Activated T-cell treated with anti-CD3 and anti-CD28 coated beads, Interleukin-2, amount 50 U/mL, for 4 hours (primary cell): ENCODE data around the gene SLC20A1. TPM values are rescaled to one million over a fixed set of nuclear protein-coding genes. Genes with fewer than 3 reads are reported as not detected.
"Not testable (repeated sequence)": the region's sequence is repeated elsewhere in the genome, so short reads cannot be mapped to it uniquely, and the experiment has no call there.

Experiments
- ATAC-seq, 2 donors: fragments of 200-7000 bp; cut with Tn5 transposase; one replicate each; pipeline ENCODE4 v1.10.0; 2021
- DNase-seq: peaks from one replicate; pipeline ENCODE4 v3.0.0-alpha.2; 2020
- H3K27me3 Mint-ChIP-seq: one replicate; pipeline ENCODE4 v1.8.0; 2021; ENCODE audit warnings: low read depth, mixed read lengths
- H3K36me3 Mint-ChIP-seq: one replicate; pipeline ENCODE4 v1.8.0; 2022; ENCODE audit warnings: mixed read lengths; ENCODE audit not compliant: insufficient read depth
- H3K4me1 Mint-ChIP-seq: one replicate; pipeline ENCODE4 v1.8.0; 2021; ENCODE audit warnings: low read depth, mixed read lengths
- H3K4me3 Mint-ChIP-seq: one replicate; pipeline ENCODE4 v1.8.0; 2021; ENCODE audit warnings: mild to moderate bottlenecking, moderate library complexity, mixed read lengths
- H3K9me3 Mint-ChIP-seq: one replicate; pipeline ENCODE4 v1.8.0; 2021; ENCODE audit warnings: mixed read lengths
- total RNA-seq, 3 donors: library from RNA; stranded (reverse); gene quantifications; one replicate each; pipeline ENCODE4 v1.2.1, GENCODE V29; 2021

The SLC20A1 gene
- total RNA-seq, 3 donors from 2014 or later: 68.2 to 79.7 (median 71.6) TPM

GRCh38 chr2:112615798-112616197, 29.9 kb upstream of the SLC20A1 start:
- H3K9me3 Mint-ChIP-seq, H3K27me3 Mint-ChIP-seq, DNase-seq, H3K4me1 Mint-ChIP-seq, H3K4me3 Mint-ChIP-seq, H3K36me3 Mint-ChIP-seq, ATAC-seq: not testable (repeated sequence)

GRCh38 chr2:112618383-112618782, 27.4 kb upstream of the SLC20A1 start:
- Mint-ChIP-seq H3K27me3 (no peaks in the 10 kb centered on the region), H3K4me1 (no peaks in the 10 kb centered on the region), H3K9me3 (no peaks in the 10 kb centered on the region), H3K36me3 (no peaks in the 10 kb centered on the region), H3K4me3 (no peak overlapping the region)
- no peak for DNase-seq
- no peak for ATAC-seq

GRCh38 chr2:112621790-112622527, 23.8 kb upstream of the SLC20A1 start:
- H3K4me1 Mint-ChIP-seq: peaks cover 29% of the 10 kb centered on the region
- ATAC-seq (no peak), DNase-seq (no peak)
- H3K27me3 Mint-ChIP-seq: no peaks in the 10 kb centered on the region
- no peak overlapping the region for H3K4me3 Mint-ChIP-seq
- no peaks in the 10 kb centered on the region for H3K36me3 Mint-ChIP-seq
- H3K9me3 Mint-ChIP-seq: no peaks in the 10 kb centered on the region

- H3K4me1 Mint-ChIP-seq: peaks cover 34% of the 10 kb centered on the region
- no peak for ATAC-seq
- H3K27me3 Mint-ChIP-seq: no peaks in the 10 kb centered on the region
- no peak overlapping the region for H3K4me3 Mint-ChIP-seq
- H3K9me3 Mint-ChIP-seq: no peaks in the 10 kb centered on the region
- DNase-seq: no peak
- no peaks in the 10 kb centered on the region for H3K36me3 Mint-ChIP-seq
Measured at GRCh38 chr2:112622528-112622849, 23.2 kb upstream of the SLC20A1 start.

- Mint-ChIP-seq H3K36me3 (no peaks in the 10 kb centered on the region), H3K9me3 (no peaks in the 10 kb centered on the region), H3K27me3 (no peaks in the 10 kb centered on the region), H3K4me1 (peaks cover 44% of the 10 kb centered on the region), H3K4me3 (no peak overlapping the region)
- ATAC-seq (peak; percentile 89 to 92), DNase-seq (peak; percentile 72)
Measured at GRCh38 chr2:112623913-112624777, 21.6 kb upstream of the SLC20A1 start.

- DNase-seq (no peak), ATAC-seq (no peak)
- no peak overlapping the region for H3K4me3 Mint-ChIP-seq
- H3K9me3 Mint-ChIP-seq: no peaks in the 10 kb centered on the region
- H3K27me3 Mint-ChIP-seq: no peaks in the 10 kb centered on the region
- no peaks in the 10 kb centered on the region for H3K36me3 Mint-ChIP-seq
- H3K4me1 Mint-ChIP-seq: peaks cover 58% of the 10 kb centered on the region
Measured at GRCh38 chr2:112625474-112626114, 20.1 kb upstream of the SLC20A1 start.

GRCh38 chr2:112626604-112627059, 19.1 kb upstream of the SLC20A1 start:
- peak; percentile 57 for DNase-seq
- Mint-ChIP-seq H3K9me3 (no peaks in the 10 kb centered on the region), H3K4me3 (peak overlapping the region; percentile 68), H3K36me3 (no peaks in the 10 kb centered on the region), H3K27me3 (no peaks in the 10 kb centered on the region), H3K4me1 (peaks cover 69% of the 10 kb centered on the region)
- ATAC-seq: peak; percentile 64 to 76

- Mint-ChIP-seq H3K36me3 (no peaks in the 10 kb centered on the region), H3K27me3 (no peaks in the 10 kb centered on the region), H3K4me1 (peaks cover 75% of the 10 kb centered on the region), H3K9me3 (no peaks in the 10 kb centered on the region), H3K4me3 (peak overlapping the region; percentile 68)
- DNase-seq (no peak), ATAC-seq (peak; percentile 1 to 6)
Measured at GRCh38 chr2:112627060-112628040, 18.4 kb upstream of the SLC20A1 start.

- H3K4me1 Mint-ChIP-seq: peaks cover 87% of the 10 kb centered on the region
- H3K27me3 Mint-ChIP-seq: no peaks in the 10 kb centered on the region
- ATAC-seq: no peak
- no peaks in the 10 kb centered on the region for H3K9me3 Mint-ChIP-seq
- H3K4me3 Mint-ChIP-seq: no peak overlapping the region
- DNase-seq: no peak
- H3K36me3 Mint-ChIP-seq: no peaks in the 10 kb centered on the region
Measured at GRCh38 chr2:112629224-112629623, 16.5 kb upstream of the SLC20A1 start.

- H3K36me3 Mint-ChIP-seq: no peaks in the 10 kb centered on the region
- peaks cover 87% of the 10 kb centered on the region for H3K4me1 Mint-ChIP-seq
- DNase-seq: no peak
- no peak for ATAC-seq
- no peaks in the 10 kb centered on the region for H3K27me3 Mint-ChIP-seq
- H3K4me3 Mint-ChIP-seq: peak overlapping the region; percentile 42
- no peaks in the 10 kb centered on the region for H3K9me3 Mint-ChIP-seq
Measured at GRCh38 chr2:112629823-112630222, 15.9 kb upstream of the SLC20A1 start.

- Mint-ChIP-seq H3K9me3 (no peaks in the 10 kb centered on the region), H3K4me3 (peak overlapping the region; percentile 56), H3K4me1 (peaks cover 87% of the 10 kb centered on the region), H3K36me3 (no peaks in the 10 kb centered on the region), H3K27me3 (no peaks in the 10 kb centered on the region)
- no peak for DNase-seq
- no peak for ATAC-seq
Measured at GRCh38 chr2:112630268-112630667, 15.5 kb upstream of the SLC20A1 start.

- H3K9me3 Mint-ChIP-seq: no peaks in the 10 kb centered on the region
Measured at GRCh38 chr2:112633708-112634107, 12.0 kb upstream of the SLC20A1 start.

GRCh38 chr2:112634153-112634873, 11.4 kb upstream of the SLC20A1 start:
- Mint-ChIP-seq H3K4me3 (no peak overlapping the region), H3K27me3 (no peaks in the 10 kb centered on the region), H3K4me1 (peaks cover 76% of the 10 kb centered on the region), H3K9me3 (no peaks in the 10 kb centered on the region), H3K36me3 (no peaks in the 10 kb centered on the region)
- no peak for ATAC-seq
- DNase-seq: no peak

More at GRCh38 chr2:112633708-112634107, 12.0 kb upstream of the SLC20A1 start:
- Mint-ChIP-seq H3K4me3 (no peak overlapping the region), H3K4me1 (peaks cover 81% of the 10 kb centered on the region), H3K36me3 (no peaks in the 10 kb centered on the region), H3K27me3 (no peaks in the 10 kb centered on the region)
- ATAC-seq (no peak), DNase-seq (no peak)
